ENCODE results near the gene XXYLT1. TPM values are rescaled to one million over a fixed set of nuclear protein-coding genes. Genes with fewer than 3 reads are reported as not detected.

The XXYLT1 gene
- total and polyA plus RNA-seq, 9 of the 15 experiments (the other 6 are each of a cell fraction or from before 2014, with no cell fraction given) = 1.9 to 18.9 (median 15.0) TPM

- ChIA-PET POLR2A (interaction anchor here (1.0 to 1.7 kb wide), 2 partner anchors 8 to 21 kb away, joined by 5 to 6 read pairs; no protein-coding TSS in a partner anchor), CTCF (ENCODE audit: low intra/inter-chr PET ratio) (no interaction called here)
- WGBS (ENCODE audit: insufficient coverage, low coverage, missing lambda C conversion rate) = 78% methylated on average over 12 of the region's 13 CpGs
- Histone ChIP-seq H3K9ac (ENCODE audit: insufficient read depth in 1 of 2, low read depth in 2 of 2, low read length in 2 of 2) (no peak overlapping the region), H3K36me3 (ENCODE audit: control insufficient read depth, insufficient read depth, low read length) (peaks cover 9% of the 10 kb centered on the region; the same call in 1 of the 3 replicates), H3K9me3 (replicated peaks; ENCODE audit: control insufficient read depth, insufficient read depth, low read depth, low read length) (peaks cover 13% of the 10 kb centered on the region), H2AFZ (ENCODE audit: low read depth, low read length) (no peak overlapping the region), H3K79me2 (ENCODE audit: control insufficient read depth, insufficient read depth, low read length) (no peaks in the 10 kb centered on the region), H3K9me1 (ENCODE audit: control insufficient read depth, insufficient read depth, low read length) (no peaks in the 10 kb centered on the region), H3K4me2 (ENCODE audit: insufficient read depth, low read length) (no peak overlapping the region), H4K20me1 (replicated peaks; ENCODE audit: control insufficient read depth, insufficient read depth, low read length) (no peaks in the 10 kb centered on the region), H3K4me1 (replicated peaks in 1 of 2; ENCODE audit: control insufficient read depth in 2 of 2, insufficient read depth in 2 of 2, low read length in 2 of 2) (peaks cover 13 to 32% of the 10 kb centered on the region in 2 experiments; a peak in 4 of 5 replicates), H3K27ac (ENCODE audit: extremely low read depth, low read depth, low read length) (peak overlapping the region; percentile 88; the same call in 1 of the 3 replicates), H3K27me3 (ENCODE audit: control insufficient read depth in 2 of 2, insufficient read depth in 2 of 2, low read length in 2 of 2) (no peaks in the 10 kb centered on the region), H3K4me3 (no peak overlapping the region)
- in situ Hi-C loops (cut with MboI) (no loop called here), intact Hi-C loops (cut with micrococcal nuclease) (no loop called here)
- DNase-seq (ENCODE audit: extremely low read depth in 1 of 4, low spot score in 3 of 4) (no peak), FAIRE-seq (no peak), ATAC-seq (no peak)
- TF ChIP-seq ARNT (IDR thresholded peaks at IDR 0.05) (no peak), MCM2 (IDR thresholded peaks at IDR 0.05; ENCODE audit: low read depth) (no peak), EHMT2 (IDR thresholded peaks at IDR 0.05) (no peak), STAT6 (CRISPR knock-in tag; IDR thresholded peaks at IDR 0.05) (no peak), YBX1 (IDR thresholded peaks at IDR 0.05) (no peak), RFX1 (IDR thresholded peaks at IDR 0.05) (no peak), CEBPZ (IDR thresholded peaks at IDR 0.05; ENCODE audit: borderline replicate concordance, low read depth, low read length) (no peak), ZNF277 (CRISPR knock-in tag; IDR thresholded peaks at IDR 0.05; ENCODE audit: borderline replicate concordance) (no peak), ZZZ3 (IDR thresholded peaks at IDR 0.05) (no peak)
- no TSS peak for BruUV-seq (replicated peaks)
Observed at GRCh38 chr3:195139091-195139875, 131.7 kb downstream of the XXYLT1 start.

All from K562 (cell line).